GM19035 (cell line): ENCODE measurements around the gene GAMT.

Experiments
- ATAC-seq: cut with Tn5 transposase; IDR thresholded peaks from one replicate; pipeline ENCODE4 v1.9.1; 2021; ENCODE audit not compliant: unreplicated experiment

GAMT gene

GRCh38 chr19:1366899-1367870, 34.2 kb downstream of the GAMT start:
- ATAC-seq, result no peak

GRCh38 chr19:1366296-1366695, 35.0 kb downstream of the GAMT start:
- no peak for ATAC-seq

- no peak for ATAC-seq
Observed at GRCh38 chr19:1365319-1366269, 35.7 kb downstream of the GAMT start.

GRCh38 chr19:1364070-1364704, 37.2 kb downstream of the GAMT start:
- ATAC-seq, result no peak

GRCh38 chr19:1363599-1363998, 37.7 kb downstream of the GAMT start:
- no peak for ATAC-seq

GRCh38 chr19:1362387-1363257, 38.7 kb downstream of the GAMT start:
- no peak for ATAC-seq

- no peak for ATAC-seq
Observed at GRCh38 chr19:1361601-1362386, 39.5 kb downstream of the GAMT start.

- no peak for ATAC-seq
Observed at GRCh38 chr19:1360818-1361461, 40.4 kb downstream of the GAMT start.

- no peak for ATAC-seq
Observed at GRCh38 chr19:1360126-1360817, 41.1 kb downstream of the GAMT start.

GRCh38 chr19:1357531-1358109, 43.7 kb downstream of the GAMT start:
- no peak for ATAC-seq

GRCh38 chr19:1356508-1356865, 44.9 kb downstream of the GAMT start:
- no peak for ATAC-seq

- no peak for ATAC-seq
Observed at GRCh38 chr19:1355568-1356507, 45.5 kb downstream of the GAMT start.

GRCh38 chr19:1354970-1355567, 46.3 kb downstream of the GAMT start:
- no peak for ATAC-seq

GRCh38 chr19:1353144-1353543, 48.2 kb downstream of the GAMT start:
- ATAC-seq, result no peak

GRCh38 chr19:1351381-1351851, 49.9 kb downstream of the GAMT start:
- no peak for ATAC-seq

- no peak for ATAC-seq
Observed at GRCh38 chr19:1350867-1351266, 50.5 kb downstream of the GAMT start.
